Mucosa of descending colon (tissue), 3 donors: Measurements from ENCODE around the gene OST4. TPM values are rescaled to one million over a fixed set of nuclear protein-coding genes. Genes with fewer than 3 reads are reported as not detected.

Source experiments
- ATAC-seq: fragments of 200-7000 bp; cut with Tn5 transposase; one replicate; pipeline ENCODE4 v1.9.1; 2020; ENCODE audit warnings: mild to moderate bottlenecking, moderate library complexity
- DNase-seq, 3 donors: peaks; one replicate each; pipeline ENCODE4 v3.0.0-alpha.2; 2020
- H3K36me3 ChIP-seq: fragments of 200-600 bp; one replicate; pipeline ENCODE4 v1.8.0; 2021; ENCODE audit warnings: low read depth, mild to moderate bottlenecking
- H3K4me1 ChIP-seq: fragments of 200-600 bp; one replicate; pipeline ENCODE4 v1.8.0; 2021; ENCODE audit warnings: low read depth, mild to moderate bottlenecking
- H3K4me3 ChIP-seq: fragments of 200-600 bp; one replicate; pipeline ENCODE4 v1.8.0; 2021; ENCODE audit warnings: mild to moderate bottlenecking
- H3K9me3 ChIP-seq: fragments of 200-600 bp; one replicate; pipeline ENCODE4 v1.8.0; 2021; ENCODE audit warnings: mild to moderate bottlenecking
- intact Hi-C, 2 donors: fragments of 100-400 bp; cut with DNase I in 1 of 2; cut with micrococcal nuclease in 1 of 2; formaldehyde crosslinking; loops; one replicate each; pipeline versions ENCODE4 v1.11.0 to v1.11.1; 2022; cut with DNase I, micrococcal nuclease
- total RNA-seq, 3 donors: library from RNA; stranded (reverse); fragmentation: NEBNext Ultra II Directional in 2 of 3; extraction: Animal tissue kit (Norgen Biotek cat#: 25700) in 2 of 3; gene quantifications; one replicate each; pipeline versions ENCODE4 v1.2.1 to v1.2.4, GENCODE V29; 2021 to 2023
- TF ChIP-seq, protein P1 (sequence below): fragments of 200-600 bp; IDR thresholded peaks from one replicate; pipeline ENCODE4 v1.8.0; 2022; ENCODE audit warnings: antibody characterized with exemption, mild to moderate bottlenecking
- donor health status: DM: no; HTN: no; CAD: no; lungs with moderate emphysema.
- donor health status: DM: no; HTN: no; CAD: no.
- donor health status: DM: no; HTN: yes; CAD: no.

The OST4 gene
- total RNA-seq, 3 donors from 2014 or later, result 245 to 280 (median 254) TPM

DNA sequence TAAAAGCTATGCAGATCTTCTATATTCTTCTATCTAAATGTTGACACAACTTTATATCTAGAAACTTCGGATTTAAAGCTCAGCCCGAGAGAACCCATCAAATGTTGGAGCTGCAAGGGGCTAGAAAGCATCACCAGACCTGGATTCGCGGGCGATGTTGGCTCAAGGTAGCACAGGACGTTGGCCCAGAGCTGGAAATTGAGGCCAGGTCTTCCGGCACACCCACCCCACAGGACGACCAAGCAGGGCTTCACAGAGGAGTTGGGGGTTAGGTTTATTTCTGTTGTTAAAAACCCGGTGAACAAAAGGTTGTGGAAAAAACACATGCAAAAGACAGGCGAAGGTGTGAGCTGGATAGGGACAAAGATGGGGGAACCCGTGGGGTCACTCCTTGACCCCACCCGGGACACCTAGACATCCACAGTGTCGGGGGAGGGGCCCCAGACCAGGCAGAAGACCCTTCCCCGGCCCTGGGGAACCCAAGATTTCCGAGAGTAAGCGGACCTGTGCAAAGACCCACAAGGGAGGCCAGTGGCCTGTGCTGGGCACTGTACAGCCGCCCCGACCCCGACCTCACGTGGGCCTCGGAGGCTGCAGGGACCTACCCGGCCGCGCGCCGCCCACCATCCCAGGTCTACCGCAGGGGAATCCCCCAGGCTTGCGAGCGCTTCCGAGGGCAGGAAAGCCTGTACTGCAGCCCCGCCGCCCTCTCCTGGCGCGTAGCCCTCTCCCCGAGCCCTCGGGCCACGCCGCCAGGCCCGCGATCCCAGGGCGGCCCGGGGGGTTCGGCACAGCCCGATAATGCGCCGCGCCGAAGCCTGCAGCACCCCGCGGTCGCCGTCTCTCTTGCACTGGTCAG, 21.8 kb downstream of the OST4 start:
- ATAC-seq (peak; percentile 37), DNase-seq (peak; percentile 55 to 80 (median 73))
- intact Hi-C loops, result no loop called here
- Histone ChIP-seq H3K9me3 (no peaks in the 10 kb centered on the region), H3K36me3 (no peaks in the 10 kb centered on the region), H3K4me1 (peaks cover 15% of the 10 kb centered on the region), H3K4me3 (peak overlapping the region; percentile 35)
- TF ChIP-seq, protein P1, sequence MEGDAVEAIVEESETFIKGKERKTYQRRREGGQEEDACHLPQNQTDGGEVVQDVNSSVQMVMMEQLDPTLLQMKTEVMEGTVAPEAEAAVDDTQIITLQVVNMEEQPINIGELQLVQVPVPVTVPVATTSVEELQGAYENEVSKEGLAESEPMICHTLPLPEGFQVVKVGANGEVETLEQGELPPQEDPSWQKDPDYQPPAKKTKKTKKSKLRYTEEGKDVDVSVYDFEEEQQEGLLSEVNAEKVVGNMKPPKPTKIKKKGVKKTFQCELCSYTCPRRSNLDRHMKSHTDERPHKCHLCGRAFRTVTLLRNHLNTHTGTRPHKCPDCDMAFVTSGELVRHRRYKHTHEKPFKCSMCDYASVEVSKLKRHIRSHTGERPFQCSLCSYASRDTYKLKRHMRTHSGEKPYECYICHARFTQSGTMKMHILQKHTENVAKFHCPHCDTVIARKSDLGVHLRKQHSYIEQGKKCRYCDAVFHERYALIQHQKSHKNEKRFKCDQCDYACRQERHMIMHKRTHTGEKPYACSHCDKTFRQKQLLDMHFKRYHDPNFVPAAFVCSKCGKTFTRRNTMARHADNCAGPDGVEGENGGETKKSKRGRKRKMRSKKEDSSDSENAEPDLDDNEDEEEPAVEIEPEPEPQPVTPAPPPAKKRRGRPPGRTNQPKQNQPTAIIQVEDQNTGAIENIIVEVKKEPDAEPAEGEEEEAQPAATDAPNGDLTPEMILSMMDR, result no peak

GRCh38 chr2:27042985-27043634, 28.3 kb downstream of the OST4 start:
- intact Hi-C loops, result no loop called here
- no peaks in the 10 kb centered on the region for H3K9me3 ChIP-seq
- ATAC-seq (peak; percentile 83), DNase-seq (peak in 1 of 3 donors; percentile 40)
- H3K4me1 ChIP-seq, result peaks cover 18% of the 10 kb centered on the region
- no peak overlapping the region for H3K4me3 ChIP-seq
- peaks cover 14% of the 10 kb centered on the region for H3K36me3 ChIP-seq
- TF ChIP-seq, protein P1, result no peak

GRCh38 chr2:27042159-27042661, 29.2 kb downstream of the OST4 start:
- DNase-seq (no peak), ATAC-seq (peak; percentile 27)
- peaks cover 18% of the 10 kb centered on the region for H3K4me1 ChIP-seq
- peaks cover 20% of the 10 kb centered on the region for H3K36me3 ChIP-seq
- no peaks in the 10 kb centered on the region for H3K9me3 ChIP-seq
- TF ChIP-seq, protein P1, result no peak
- no peak overlapping the region for H3K4me3 ChIP-seq
- intact Hi-C loops, result no loop called here

DNA sequence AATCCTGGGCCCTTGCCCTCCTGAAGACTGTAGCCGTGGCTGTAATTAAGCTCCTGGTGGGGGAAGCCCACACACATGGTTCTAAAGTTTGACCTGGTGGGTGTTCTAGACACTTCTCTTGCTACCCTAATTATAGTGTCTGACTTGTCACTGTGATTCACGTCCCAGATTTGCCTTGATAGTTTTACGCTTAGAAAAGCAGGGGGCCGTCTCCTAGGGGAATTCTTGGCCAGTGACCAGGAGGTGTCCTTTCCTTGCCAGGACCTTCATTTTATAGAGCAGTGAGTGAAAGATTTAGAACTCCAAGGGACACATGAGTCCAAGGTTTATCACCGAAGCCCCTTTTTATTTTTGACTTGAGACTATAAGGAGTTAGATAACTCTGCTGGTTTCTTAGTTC, 29.7 kb downstream of the OST4 start:
- peaks cover 18% of the 10 kb centered on the region for H3K4me1 ChIP-seq
- no peaks in the 10 kb centered on the region for H3K9me3 ChIP-seq
- no peak overlapping the region for H3K4me3 ChIP-seq
- DNase-seq (no peak), ATAC-seq (no peak)
- intact Hi-C loops, result no loop called here
- TF ChIP-seq, protein P1, result no peak
- H3K36me3 ChIP-seq, result peaks cover 20% of the 10 kb centered on the region

DNA sequence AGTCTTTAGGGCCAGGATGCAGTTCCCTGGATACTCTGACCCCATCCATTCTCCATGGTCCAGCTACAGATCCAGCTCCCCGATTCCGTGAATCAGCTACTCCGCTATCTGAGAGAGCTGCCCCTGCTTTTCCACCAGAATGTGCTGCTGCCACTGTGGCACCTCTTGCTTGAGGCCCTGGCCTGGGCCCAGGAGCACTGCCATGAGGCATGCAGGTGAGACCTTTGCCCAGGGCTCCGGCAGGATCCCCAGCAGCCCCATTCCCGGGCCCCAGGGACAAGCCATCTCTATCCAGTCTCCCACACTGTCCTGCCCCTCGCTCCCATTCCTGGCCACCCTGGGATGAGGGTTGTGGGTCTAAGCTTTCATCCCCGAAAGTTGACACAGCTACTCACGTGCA, 31.2 kb downstream of the OST4 start:
- H3K4me3 ChIP-seq, result no peak overlapping the region
- no peak for ATAC-seq
- DNase-seq, result no peak
- H3K4me1 ChIP-seq, result peaks cover 18% of the 10 kb centered on the region
- TF ChIP-seq, protein P1, result no peak
- H3K9me3 ChIP-seq, result no peaks in the 10 kb centered on the region
- H3K36me3 ChIP-seq, result peaks cover 20% of the 10 kb centered on the region
- intact Hi-C loops, result no loop called here
